GM12865 (cell line): Measurements from ENCODE around the gene RAB11FIP4.

ENCODE experiments used
- DNase-seq: peaks from one replicate; pipeline ENCODE4 v3.0.0; 2010; ENCODE audit warnings: low read depth
- H3K4me3 ChIP-seq: 2 replicates; pipeline ENCODE4 v1.5.1; 2011; ENCODE audit warnings: mild to moderate bottlenecking, low read depth, low read length, control low read depth
- CTCF ChIP-seq: IDR thresholded peaks from 2 replicates; pipeline ENCODE4 v1.5.1; 2011; ENCODE audit warnings: low read length, control low read depth, low read depth, inconsistent platforms; ENCODE audit not compliant: insufficient read depth; ENCODE audit errors: missing control alignments

RAB11FIP4 gene

DNA sequence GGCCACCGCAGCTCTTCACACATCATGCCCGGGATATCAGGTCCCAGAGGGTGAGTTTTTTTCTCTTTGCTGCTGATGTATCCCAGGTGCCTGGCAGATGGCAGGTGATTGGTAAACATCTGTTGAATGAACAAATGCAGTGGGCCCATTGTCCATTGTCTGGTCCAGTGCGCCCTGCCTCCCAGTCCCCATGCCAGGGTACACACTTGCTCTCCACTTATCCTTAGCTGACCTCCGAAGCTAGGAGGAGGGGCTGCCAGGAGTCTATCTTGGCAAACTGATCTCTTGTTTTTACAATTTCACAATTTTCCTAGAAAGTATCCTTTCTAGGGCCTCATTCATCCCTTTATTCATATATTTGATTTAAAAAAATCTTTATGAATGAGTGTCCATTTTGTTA is 196.0 kb downstream of the RAB11FIP4 start:
- no peak for DNase-seq
- TF ChIP-seq CTCF: no peak

More for the DNA sequence above, 196.0 kb downstream of the RAB11FIP4 start:
- no peak overlapping the region for H3K4me3 ChIP-seq
